Endothelial cell (in vitro differentiated cells): ENCODE results near the gene PTPRN. TPM values are rescaled to one million over a fixed set of nuclear protein-coding genes. Genes with fewer than 3 reads are reported as not detected.
"Not testable (repeated sequence)": the region's sequence is repeated elsewhere in the genome, so short reads cannot be mapped to it uniquely, and the experiment has no call there.

Experiments used
- DNase-seq: peaks from one replicate; pipeline ENCODE4 v3.0.0; 2021; ENCODE audit warnings: low spot score
- H3K27ac Mint-ChIP-seq: one replicate; pipeline ENCODE4 v1.8.0; 2021; ENCODE audit warnings: mixed read lengths, inconsistent platforms; ENCODE audit not compliant: unreplicated experiment
- H3K27me3 Mint-ChIP-seq: one replicate; pipeline ENCODE4 v1.8.0; 2021; ENCODE audit warnings: mild to moderate bottlenecking, moderate library complexity, mixed read lengths, inconsistent platforms; ENCODE audit not compliant: unreplicated experiment
- H3K36me3 Mint-ChIP-seq: one replicate; pipeline ENCODE4 v1.8.0; 2021; ENCODE audit warnings: mild to moderate bottlenecking, low read depth, mixed read lengths, inconsistent platforms; ENCODE audit not compliant: unreplicated experiment
- H3K4me1 Mint-ChIP-seq: one replicate; pipeline ENCODE4 v1.8.0; 2021; ENCODE audit warnings: mild to moderate bottlenecking, mixed read lengths, inconsistent platforms; ENCODE audit not compliant: unreplicated experiment
- H3K4me3 Mint-ChIP-seq: one replicate; pipeline ENCODE4 v1.8.0; 2021; ENCODE audit warnings: mild to moderate bottlenecking, mixed read lengths, inconsistent platforms; ENCODE audit not compliant: unreplicated experiment
- H3K9me3 Mint-ChIP-seq: one replicate; pipeline ENCODE4 v1.8.0; 2021; ENCODE audit warnings: mixed read lengths, inconsistent platforms; ENCODE audit not compliant: unreplicated experiment
- total RNA-seq: library from RNA; stranded (reverse); fragmentation: NEBNext Ultra II Directional; extraction: Animal tissue kit (Norgen Biotek cat#: 25700); gene quantifications from one replicate; pipeline ENCODE4 v1.2.1, GENCODE V29; 2021; ENCODE audit not compliant: unreplicated experiment
- TF ChIP-seq, protein P1 (sequence below): fragments of 200-600 bp; sonication (generic); IDR thresholded peaks from one replicate; pipeline ENCODE4 v1.5.0; 2021; ENCODE audit warnings: antibody characterized with exemption; ENCODE audit not compliant: unreplicated experiment

Gene PTPRN
- total RNA-seq, 1 donor from 2014 or later = 1.1 TPM

- Mint-ChIP-seq H3K9me3 (no peaks in the 10 kb centered on the region), H3K4me1 (no peaks in the 10 kb centered on the region), H3K4me3 (no peak overlapping the region), H3K36me3 (no peaks in the 10 kb centered on the region), H3K27ac (no peak overlapping the region), H3K27me3 (peaks cover 2% of the 10 kb centered on the region)
- no peak for DNase-seq
- TF ChIP-seq, protein P1, sequence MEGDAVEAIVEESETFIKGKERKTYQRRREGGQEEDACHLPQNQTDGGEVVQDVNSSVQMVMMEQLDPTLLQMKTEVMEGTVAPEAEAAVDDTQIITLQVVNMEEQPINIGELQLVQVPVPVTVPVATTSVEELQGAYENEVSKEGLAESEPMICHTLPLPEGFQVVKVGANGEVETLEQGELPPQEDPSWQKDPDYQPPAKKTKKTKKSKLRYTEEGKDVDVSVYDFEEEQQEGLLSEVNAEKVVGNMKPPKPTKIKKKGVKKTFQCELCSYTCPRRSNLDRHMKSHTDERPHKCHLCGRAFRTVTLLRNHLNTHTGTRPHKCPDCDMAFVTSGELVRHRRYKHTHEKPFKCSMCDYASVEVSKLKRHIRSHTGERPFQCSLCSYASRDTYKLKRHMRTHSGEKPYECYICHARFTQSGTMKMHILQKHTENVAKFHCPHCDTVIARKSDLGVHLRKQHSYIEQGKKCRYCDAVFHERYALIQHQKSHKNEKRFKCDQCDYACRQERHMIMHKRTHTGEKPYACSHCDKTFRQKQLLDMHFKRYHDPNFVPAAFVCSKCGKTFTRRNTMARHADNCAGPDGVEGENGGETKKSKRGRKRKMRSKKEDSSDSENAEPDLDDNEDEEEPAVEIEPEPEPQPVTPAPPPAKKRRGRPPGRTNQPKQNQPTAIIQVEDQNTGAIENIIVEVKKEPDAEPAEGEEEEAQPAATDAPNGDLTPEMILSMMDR = no peak
Measured at GRCh38 chr2:219325136-219325535, 15.9 kb upstream of the PTPRN start.

DNA sequence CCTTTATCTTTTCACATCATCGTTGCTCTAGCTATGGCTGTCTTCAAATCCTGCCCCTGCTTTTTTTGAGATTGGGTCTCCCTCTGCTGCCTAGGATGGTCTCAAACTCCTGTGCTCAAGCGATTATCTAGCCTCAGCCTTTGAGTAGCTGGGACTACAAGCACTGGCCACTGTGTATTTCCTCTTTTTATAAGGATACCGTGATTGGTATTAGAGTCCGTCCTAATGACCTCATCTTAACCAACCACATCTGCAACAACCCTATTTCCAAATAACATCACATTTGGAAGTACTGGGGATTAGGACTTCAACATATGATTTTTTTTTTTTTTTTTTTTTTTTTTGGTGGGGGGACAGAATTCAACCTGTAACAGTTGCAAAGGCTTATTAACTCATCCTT, 14.2 kb upstream of the PTPRN start:
- Mint-ChIP-seq H3K36me3 (no peaks in the 10 kb centered on the region), H3K9me3 (no peaks in the 10 kb centered on the region), H3K27me3 (peaks cover under 1% of the 10 kb centered on the region), H3K27ac (no peak overlapping the region), H3K4me1 (no peaks in the 10 kb centered on the region), H3K4me3 (no peak overlapping the region)
- no peak for DNase-seq
- TF ChIP-seq, protein P1 = no peak

DNA sequence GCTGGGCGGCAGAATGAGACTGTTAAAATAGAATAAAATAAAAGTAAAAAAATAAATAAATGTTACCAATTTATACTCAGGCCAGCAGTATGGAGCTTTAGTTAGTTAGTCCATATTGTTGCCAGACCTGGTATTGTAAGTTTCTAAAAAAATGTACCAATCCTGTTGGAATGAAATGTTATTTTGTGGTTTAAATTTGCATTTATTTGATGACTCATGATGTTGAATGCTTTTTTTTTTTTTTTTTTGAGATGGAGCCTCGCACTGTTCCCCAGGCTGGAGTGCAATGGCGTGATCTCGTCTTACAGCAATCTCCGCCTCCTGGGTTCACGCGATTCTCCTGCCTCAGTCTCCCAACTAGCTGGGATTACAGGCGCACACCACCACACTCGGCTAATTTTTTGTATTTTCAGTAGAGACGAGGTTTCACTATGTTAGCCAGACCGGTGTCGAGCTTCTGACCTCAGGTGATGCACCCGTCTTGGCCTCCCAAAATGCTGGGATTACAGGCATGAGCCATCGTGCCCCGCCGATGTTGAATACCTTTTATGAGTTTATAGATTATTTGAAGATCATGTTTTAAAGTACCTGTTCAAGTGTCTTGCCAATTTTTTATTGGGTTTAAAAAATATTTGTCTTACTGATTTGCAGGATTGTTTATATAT, 5.7 kb upstream of the PTPRN start:
- H3K27ac Mint-ChIP-seq = no peak overlapping the region
- no peak for DNase-seq

GRCh38 chr2:219312683-219313263, 3.6 kb upstream of the PTPRN start:
- H3K27me3 Mint-ChIP-seq, H3K4me1 Mint-ChIP-seq, H3K9me3 Mint-ChIP-seq, H3K27ac Mint-ChIP-seq, DNase-seq, H3K4me3 Mint-ChIP-seq, H3K36me3 Mint-ChIP-seq: not testable (repeated sequence)

More for the DNA sequence above, 5.7 kb upstream of the PTPRN start:
- TF ChIP-seq, protein P1 = no peak
- peaks cover 3% of the 10 kb centered on the region for H3K36me3 Mint-ChIP-seq
- no peaks in the 10 kb centered on the region for H3K9me3 Mint-ChIP-seq
- H3K4me3 Mint-ChIP-seq = no peak overlapping the region
- no peaks in the 10 kb centered on the region for H3K4me1 Mint-ChIP-seq
- H3K27me3 Mint-ChIP-seq = peaks cover 4% of the 10 kb centered on the region

GRCh38 chr2:219308142-219309101, 779 bp downstream of the PTPRN start:
- no peak overlapping the region for H3K27ac Mint-ChIP-seq
- H3K4me3 Mint-ChIP-seq = peak overlapping the region; percentile 21
- H3K9me3 Mint-ChIP-seq = no peaks in the 10 kb centered on the region

More at GRCh38 chr2:219308142-219309101, 779 bp downstream of the PTPRN start:
- TF ChIP-seq, protein P1 = no peak
- peak; percentile 91 for DNase-seq
- peaks cover 12% of the 10 kb centered on the region for H3K4me1 Mint-ChIP-seq
- peaks cover 8% of the 10 kb centered on the region for H3K27me3 Mint-ChIP-seq
- peaks cover 3% of the 10 kb centered on the region for H3K36me3 Mint-ChIP-seq
